ENCODE data around the gene MYH15.

DNA sequence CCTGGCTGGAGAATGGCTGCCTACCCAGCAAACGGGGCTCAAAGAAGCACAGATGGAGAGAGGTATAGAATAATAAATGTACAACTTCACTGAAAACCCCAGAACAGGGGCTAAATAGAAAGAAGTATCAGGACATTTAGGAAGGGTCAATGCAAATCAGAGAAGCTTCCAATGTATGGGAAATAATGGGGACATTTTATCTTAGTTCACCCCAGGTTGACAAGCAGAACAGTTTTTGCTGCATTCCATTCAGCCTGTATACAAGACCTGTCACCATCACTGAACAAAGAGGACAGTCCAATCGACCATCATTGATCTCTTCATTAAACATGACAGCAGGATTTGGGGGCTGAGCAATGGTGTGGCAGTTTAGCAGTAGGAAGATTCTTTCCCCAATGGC lies 68.1 kb downstream of the MYH15 start:
- TF ChIP-seq SP1 (IDR thresholded peaks at IDR 0.05) (no peak), TARDBP (IDR thresholded peaks at IDR 0.05) (no peak), FOXM1 (IDR thresholded peaks at IDR 0.05; ENCODE audit: borderline replicate concordance) (no peak), BHLHE40 (IDR thresholded peaks at IDR 0.05; ENCODE audit: borderline replicate concordance) (no peak), L3MBTL2 (conservative IDR thresholded peaks at IDR 0.05) (no peak), HDGF (IDR thresholded peaks at IDR 0.05; ENCODE audit: borderline replicate concordance) (no peak), FOXA1 (IDR thresholded peaks at IDR 0.05) (no peak)
